WTC11 (cell line): Measurements from ENCODE around the gene PTPRN2. TPM values are rescaled to one million over a fixed set of nuclear protein-coding genes. Genes with fewer than 3 reads are reported as not detected.

Experiments
- ATAC-seq: fragments of 200-7000 bp; cut with Tn5 transposase; 2 replicates; pipeline ENCODE4 v1.10.0; 2021; ENCODE audit warnings: mild to moderate bottlenecking, moderate library complexity
- CTCF ChIA-PET: fragments of 300-600 bp; sonication (Branson Sonifier 250); formaldehyde crosslinking; loops from one replicate; lab custom pipeline; 2021; ENCODE audit warnings: antibody characterized with exemption; lab: Charles Lee
- POLR2A ChIA-PET: fragments of 350-600 bp; sonication (Branson Sonifier 250); formaldehyde crosslinking; loops from one replicate; lab custom pipeline; 2021; ENCODE audit warnings: antibody characterized with exemption; lab: Charles Lee
- DNase-seq: peaks from one replicate; pipeline ENCODE4 v3.0.0; 2021; ENCODE audit warnings: low spot score
- H3K27ac Mint-ChIP-seq: 2 replicates; pipeline ENCODE4 v1.8.0; 2021; ENCODE audit warnings: mixed read lengths
- H3K27me3 Mint-ChIP-seq: 2 replicates; pipeline ENCODE4 v1.8.0; 2021; ENCODE audit warnings: low read depth, mild to moderate bottlenecking, moderate library complexity, mixed read lengths
- H3K36me3 Mint-ChIP-seq: 2 replicates; pipeline ENCODE4 v1.8.0; 2021; ENCODE audit warnings: mixed read lengths
- H3K4me1 Mint-ChIP-seq: 2 replicates; pipeline ENCODE4 v1.8.0; 2022; ENCODE audit warnings: mixed read lengths
- H3K4me3 Mint-ChIP-seq: 2 replicates; pipeline ENCODE4 v1.8.0; 2021; ENCODE audit warnings: mild to moderate bottlenecking, moderate library complexity, mixed read lengths
- H3K9me3 Mint-ChIP-seq: 2 replicates; pipeline ENCODE4 v1.8.0; 2021; ENCODE audit warnings: mixed read lengths
- ELF4 ChIP-seq: sonication (generic); formaldehyde crosslinking; IDR thresholded peaks from 2 replicates; pipeline ENCODE4 v1.8.1; 2022; ENCODE audit warnings: low read depth, mild to moderate bottlenecking, moderate library complexity, missing genetic modification reagents
- EMX1 ChIP-seq: fragments of 250-450 bp; sonication (Bioruptor Pico); IDR thresholded peaks from 2 replicates; pipeline ENCODE4 v1.8.0; 2021; ENCODE audit warnings: mild to moderate bottlenecking
- FOXK1 ChIP-seq: sonication (generic); formaldehyde crosslinking; IDR thresholded peaks from 2 replicates; pipeline ENCODE4 v1.8.0; 2022; ENCODE audit warnings: mild to moderate bottlenecking, moderate library complexity, missing genetic modification reagents
- GABPB1 ChIP-seq: sonication (generic); formaldehyde crosslinking; IDR thresholded peaks from 2 replicates; pipeline ENCODE4 v1.8.1; 2023; ENCODE audit warnings: mild to moderate bottlenecking, missing genetic modification reagents
- HMGXB4 ChIP-seq: sonication (generic); formaldehyde crosslinking; IDR thresholded peaks from 2 replicates; pipeline ENCODE4 v1.8.1; 2023; ENCODE audit warnings: mild to moderate bottlenecking, moderate library complexity, missing genetic modification reagents
- JUN ChIP-seq: sonication (generic); formaldehyde crosslinking; IDR thresholded peaks from 2 replicates; pipeline ENCODE4 v1.8.0; 2023; ENCODE audit warnings: mild to moderate bottlenecking, missing genetic modification reagents
- MLX ChIP-seq: sonication (generic); formaldehyde crosslinking; IDR thresholded peaks from 2 replicates; pipeline ENCODE4 v1.8.1; 2023; ENCODE audit warnings: mild to moderate bottlenecking, missing genetic modification reagents, moderate library complexity
- NFATC4 ChIP-seq: fragments of 250-450 bp; sonication (Bioruptor Pico); IDR thresholded peaks from 2 replicates; pipeline ENCODE4 v1.9.0; 2021; ENCODE audit warnings: mild to moderate bottlenecking
- NFYB ChIP-seq: sonication (generic); formaldehyde crosslinking; conservative IDR thresholded peaks from 2 replicates; pipeline ENCODE4 v1.8.0; 2022; ENCODE audit warnings: low read depth, missing genetic modification reagents
- RORB ChIP-seq: fragments of 250-450 bp; sonication (Bioruptor Pico); IDR thresholded peaks from 2 replicates; pipeline ENCODE4 v1.9.0; 2021; ENCODE audit warnings: mild to moderate bottlenecking
- SMAD4 ChIP-seq: sonication (generic); formaldehyde crosslinking; IDR thresholded peaks from 2 replicates; pipeline ENCODE4 v1.8.0; 2022; ENCODE audit warnings: mild to moderate bottlenecking, missing genetic modification reagents
- ZBTB21 ChIP-seq: sonication (generic); formaldehyde crosslinking; IDR thresholded peaks from 2 replicates; pipeline ENCODE4 v1.8.1; 2023; ENCODE audit warnings: mild to moderate bottlenecking, missing genetic modification reagents, borderline replicate concordance
- ZNF121 ChIP-seq: sonication (generic); formaldehyde crosslinking; IDR thresholded peaks from 2 replicates; pipeline ENCODE4 v1.8.0; 2023; ENCODE audit warnings: missing genetic modification reagents
- ZNF219 ChIP-seq: sonication (generic); formaldehyde crosslinking; IDR thresholded peaks from 2 replicates; pipeline ENCODE4 v1.8.0; 2023; ENCODE audit warnings: missing genetic modification reagents, mild to moderate bottlenecking, borderline replicate concordance
- ZNF281 ChIP-seq: sonication (generic); formaldehyde crosslinking; IDR thresholded peaks from 2 replicates; pipeline ENCODE4 v1.8.0; 2023; ENCODE audit warnings: mild to moderate bottlenecking, missing genetic modification reagents
- ZNF396 ChIP-seq: fragments of 250-450 bp; sonication (Bioruptor Pico); IDR thresholded peaks from 2 replicates; pipeline ENCODE4 v1.8.0; 2021; ENCODE audit warnings: mild to moderate bottlenecking, moderate library complexity, borderline replicate concordance
- ZNF425 ChIP-seq: fragments of 250-450 bp; sonication (Bioruptor Pico); conservative IDR thresholded peaks from 2 replicates; pipeline ENCODE4 v1.9.0; 2021; ENCODE audit warnings: mild to moderate bottlenecking
- total RNA-seq: library from RNA; stranded (reverse); gene quantifications from 3 replicates; pipeline ENCODE4 v1.2.3, GENCODE V29; 2021
- TF ChIP-seq, protein P1 (sequence below): sonication (generic); formaldehyde crosslinking; conservative IDR thresholded peaks from 2 replicates; pipeline ENCODE4 v1.8.1; 2023; ENCODE audit warnings: mild to moderate bottlenecking, low read depth, missing genetic modification reagents, moderate library complexity
- TF ChIP-seq, protein P2 (sequence below): fragments of 250-450 bp; sonication (Bioruptor Pico); IDR thresholded peaks from 2 replicates; pipeline ENCODE4 v1.9.0; 2021; ENCODE audit warnings: mild to moderate bottlenecking
- TF ChIP-seq, protein P3 (sequence below): fragments of 250-450 bp; sonication (Bioruptor Pico); IDR thresholded peaks from 2 replicates; pipeline ENCODE4 v1.8.0; 2021; ENCODE audit warnings: mild to moderate bottlenecking

PTPRN2 gene
- total RNA-seq, 1 experiment from 2014 or later = 4.7 TPM

DNA sequence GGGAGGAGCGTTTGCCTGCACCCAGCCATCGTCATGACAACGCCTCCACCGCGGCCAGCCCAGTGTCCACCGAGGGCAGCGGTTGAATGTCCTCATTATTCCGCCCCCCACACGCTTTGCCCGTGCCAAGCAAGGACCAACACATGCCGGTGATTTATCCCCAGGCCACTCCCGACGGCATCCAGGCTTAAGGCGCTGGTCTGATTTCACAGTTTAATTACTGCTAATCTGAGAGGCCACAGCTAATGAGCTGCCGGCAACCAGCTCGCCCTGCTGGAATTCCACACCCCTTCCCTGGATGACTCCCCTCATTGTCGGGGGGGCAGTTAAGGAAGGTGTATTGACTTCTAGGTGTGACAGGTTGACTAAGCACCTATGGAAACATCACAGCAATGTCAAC is 818.5 kb downstream of the PTPRN2 start:
- ChIA-PET CTCF (no interaction called here), POLR2A (no interaction called here)
- Mint-ChIP-seq H3K4me3 (no peak overlapping the region), H3K9me3 (peaks cover 62% of the 10 kb centered on the region), H3K4me1 (no peaks in the 10 kb centered on the region), H3K36me3 (peaks cover 55% of the 10 kb centered on the region), H3K27me3 (peaks cover 16% of the 10 kb centered on the region), H3K27ac (no peak overlapping the region)
- TF ChIP-seq EMX1 (CRISPR knock-in tag) (no peak), GABPB1 (CRISPR knock-in tag) (no peak), FOXK1 (CRISPR knock-in tag) (no peak), JUN (CRISPR knock-in tag) (no peak), HMGXB4 (CRISPR knock-in tag) (no peak), ZNF396 (CRISPR knock-in tag) (no peak), RORB (CRISPR knock-in tag) (no peak), ZNF281 (CRISPR knock-in tag) (no peak), ZNF425 (no peak), NFYB (CRISPR knock-in tag) (no peak), ELF4 (no peak), SMAD4 (CRISPR knock-in tag) (no peak), ZNF219 (CRISPR knock-in tag) (no peak), ZBTB21 (no peak), ZNF121 (no peak), MLX (CRISPR knock-in tag) (no peak), NFATC4 (CRISPR knock-in tag) (no peak)
- TF ChIP-seq, protein P1, sequence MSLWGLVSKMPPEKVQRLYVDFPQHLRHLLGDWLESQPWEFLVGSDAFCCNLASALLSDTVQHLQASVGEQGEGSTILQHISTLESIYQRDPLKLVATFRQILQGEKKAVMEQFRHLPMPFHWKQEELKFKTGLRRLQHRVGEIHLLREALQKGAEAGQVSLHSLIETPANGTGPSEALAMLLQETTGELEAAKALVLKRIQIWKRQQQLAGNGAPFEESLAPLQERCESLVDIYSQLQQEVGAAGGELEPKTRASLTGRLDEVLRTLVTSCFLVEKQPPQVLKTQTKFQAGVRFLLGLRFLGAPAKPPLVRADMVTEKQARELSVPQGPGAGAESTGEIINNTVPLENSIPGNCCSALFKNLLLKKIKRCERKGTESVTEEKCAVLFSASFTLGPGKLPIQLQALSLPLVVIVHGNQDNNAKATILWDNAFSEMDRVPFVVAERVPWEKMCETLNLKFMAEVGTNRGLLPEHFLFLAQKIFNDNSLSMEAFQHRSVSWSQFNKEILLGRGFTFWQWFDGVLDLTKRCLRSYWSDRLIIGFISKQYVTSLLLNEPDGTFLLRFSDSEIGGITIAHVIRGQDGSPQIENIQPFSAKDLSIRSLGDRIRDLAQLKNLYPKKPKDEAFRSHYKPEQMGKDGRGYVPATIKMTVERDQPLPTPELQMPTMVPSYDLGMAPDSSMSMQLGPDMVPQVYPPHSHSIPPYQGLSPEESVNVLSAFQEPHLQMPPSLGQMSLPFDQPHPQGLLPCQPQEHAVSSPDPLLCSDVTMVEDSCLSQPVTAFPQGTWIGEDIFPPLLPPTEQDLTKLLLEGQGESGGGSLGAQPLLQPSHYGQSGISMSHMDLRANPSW = no peak
- TF ChIP-seq, protein P2, sequence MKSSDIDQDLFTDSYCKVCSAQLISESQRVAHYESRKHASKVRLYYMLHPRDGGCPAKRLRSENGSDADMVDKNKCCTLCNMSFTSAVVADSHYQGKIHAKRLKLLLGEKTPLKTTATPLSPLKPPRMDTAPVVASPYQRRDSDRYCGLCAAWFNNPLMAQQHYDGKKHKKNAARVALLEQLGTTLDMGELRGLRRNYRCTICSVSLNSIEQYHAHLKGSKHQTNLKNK = no peak
- TF ChIP-seq, protein P3, sequence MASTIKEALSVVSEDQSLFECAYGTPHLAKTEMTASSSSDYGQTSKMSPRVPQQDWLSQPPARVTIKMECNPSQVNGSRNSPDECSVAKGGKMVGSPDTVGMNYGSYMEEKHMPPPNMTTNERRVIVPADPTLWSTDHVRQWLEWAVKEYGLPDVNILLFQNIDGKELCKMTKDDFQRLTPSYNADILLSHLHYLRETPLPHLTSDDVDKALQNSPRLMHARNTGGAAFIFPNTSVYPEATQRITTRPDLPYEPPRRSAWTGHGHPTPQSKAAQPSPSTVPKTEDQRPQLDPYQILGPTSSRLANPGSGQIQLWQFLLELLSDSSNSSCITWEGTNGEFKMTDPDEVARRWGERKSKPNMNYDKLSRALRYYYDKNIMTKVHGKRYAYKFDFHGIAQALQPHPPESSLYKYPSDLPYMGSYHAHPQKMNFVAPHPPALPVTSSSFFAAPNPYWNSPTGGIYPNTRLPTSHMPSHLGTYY = no peak
- ATAC-seq (no peak), DNase-seq (no peak)
